Ovary (tissue), 9 donors: ENCODE data around the gene OTOS. TPM values are rescaled to one million over a fixed set of nuclear protein-coding genes. Genes with fewer than 3 reads are reported as not detected.

Source experiments
- DNase-seq, 5 donors: peaks; one replicate each; pipeline ENCODE4 v3.0.0-alpha.2; 2019 to 2020
- H3K27ac ChIP-seq, 2 donors: fragments of 200-600 bp; one replicate each; pipeline versions ENCODE4 v1.5.1 to v1.8.0; 2019 to 2022
- H3K27me3 ChIP-seq: fragments of 200-600 bp; one replicate; pipeline ENCODE4 v1.8.0; 2022
- H3K36me3 ChIP-seq: fragments of 200-600 bp; sonication (generic); one replicate; pipeline ENCODE4 v1.5.1; 2019
- H3K4me1 ChIP-seq: one replicate; pipeline ENCODE4 v1.8.1; 2013; ENCODE audit warnings: mild to moderate bottlenecking, moderate library complexity; ENCODE audit not compliant: insufficient read depth
- H3K4me3 ChIP-seq: fragments of 200-600 bp; sonication (generic); one replicate; pipeline ENCODE4 v1.5.1; 2017
- H3K9me3 ChIP-seq, 2 donors: fragments of 200-600 bp in 1 of 2; sonication (generic) in 1 of 2; one replicate each; pipeline versions ENCODE4 v1.5.1 to v1.8.1; 2013 to 2019; ENCODE audit warnings: mild to moderate bottlenecking in 1 of 2, moderate library complexity in 1 of 2
- CTCF ChIP-seq, 3 donors: fragments of 450-650 bp in 2 of 3; fragments of 200-600 bp in 1 of 3; IDR thresholded peaks; one replicate each; pipeline versions ENCODE4 v1.5.1 to v1.8.0; 2016 to 2022; ENCODE audit warnings: antibody characterized with exemption in 3 of 3, mild to moderate bottlenecking in 1 of 3
- EP300 ChIP-seq: sonication (generic); formaldehyde crosslinking; IDR thresholded peaks from one replicate; pipeline ENCODE4 v1.6.1; 2017; ENCODE audit warnings: antibody characterized with exemption
- POLR2A ChIP-seq: fragments of 450-650 bp; IDR thresholded peaks from one replicate; pipeline ENCODE4 v1.6.1; 2017; ENCODE audit warnings: antibody characterized with exemption, mild to moderate bottlenecking, moderate library complexity
- WGBS, 3 donors: extraction: QIAGEN DNeasy Blood & Tissue Kit in 1 of 3; methylation state at CpG; one replicate each; pipeline versions ENCODE4 v1.1.5 to v1.1.7; 2013 to 2017; 5-methylcytosine and 5-hydroxymethylcytosine counted together
- intact Hi-C, 4 donors: fragments of 100-400 bp; cut with DNase I; formaldehyde crosslinking; loops; one replicate each; pipeline versions ENCODE4 v1.11.0 to v1.15.1; 2022 to 2023
- polyA plus RNA-seq, 2 donors: library from polyadenylated mRNA; stranded (reverse); fragments of 200-250 nt in 1 of 2; fragments of 350-450 nt in 1 of 2; fragmentation: Illumina TruSeq in 1 of 2; extraction: RNeasy Lipid Tissue Mini Kit (QIAGEN cat#74804) in 1 of 2; gene quantifications; one replicate each; pipeline ENCODE4 v1.2.3, GENCODE V29; 2013 to 2014
- total RNA-seq, 7 donors: library from RNA; depleted of rRNA in 2 of 7; stranded (reverse); fragments of >200 nt in 2 of 7; fragmentation: NEBNext Ultra II Directional in 3 of 7; extraction: Animal tissue kit (Norgen Biotek cat#: 25700) in 3 of 7; gene quantifications; one replicate each; pipeline versions ENCODE4 v1.1.0 to v1.2.4, GENCODE V29; 2016 to 2023
- donor health status: DM: no; HTN: no; CAD: no; lungs with moderate emphysema.
- donor health status: DM: no; HTN: no; CAD: no.
- donor health status: Bipolar disorder and iron deficiency.
- donor health status: DM: yes; HTN: yes; CAD: no.
- donor health status: DM: no; HTN: no; CAD: no.
- donor health status: DM: yes; HTN: yes; CAD: no.

Gene OTOS
- total and polyA plus RNA-seq, 9 donors = not detected

GRCh38 chr2:240144649-240145261, 4.3 kb upstream of the OTOS start:
- Histone ChIP-seq H3K27ac (no peak overlapping the region), H3K4me3 (no peak overlapping the region), H3K4me1 (peaks cover 2% of the 10 kb centered on the region), H3K9me3 (no peaks in the 10 kb centered on the region), H3K27me3 (no peaks in the 10 kb centered on the region), H3K36me3 (no peaks in the 10 kb centered on the region)
- 73 to 83% (median 77%) methylated on average over 20 of the region's 20 CpGs for WGBS, 3 donors
- intact Hi-C loops = loop anchor here (5.0 to 10.0 kb wide), 4 partner anchors 82 to 1787 kb away; partner anchors contain the start of gene OR6B3 (in 1 of the 4)
- TF ChIP-seq CTCF (IDR thresholded peaks at IDR 0.05) (no peak), EP300 (no peak), POLR2A (no peak)
- no peak for DNase-seq

GRCh38 chr2:240143801-240144648, 3.6 kb upstream of the OTOS start:
- no peaks in the 10 kb centered on the region for H3K36me3 ChIP-seq
- WGBS, 3 donors = 30 to 36% (median 33%) methylated on average over 31 to 36 of the region's 36 CpGs
- H3K27ac ChIP-seq = no peak overlapping the region
- H3K4me3 ChIP-seq = no peak overlapping the region
- intact Hi-C loops = loop anchor here (5.0 to 10.0 kb wide), 4 partner anchors 82 to 1787 kb away; partner anchors contain the start of gene OR6B3 (in 1 of the 4)
- TF ChIP-seq CTCF (IDR thresholded peaks at IDR 0.05) = peak; percentile 83 to 89 (median 86)
- no peak for TF ChIP-seq EP300
- H3K27me3 ChIP-seq = no peaks in the 10 kb centered on the region
- no peaks in the 10 kb centered on the region for H3K9me3 ChIP-seq
- DNase-seq = peak; percentile 53 to 82 (median 72)
- peaks cover 2% of the 10 kb centered on the region for H3K4me1 ChIP-seq

- peaks cover 2% of the 10 kb centered on the region for H3K4me1 ChIP-seq
- 59 to 64% (median 63%) methylated on average over 6 of the region's 6 CpGs for WGBS, 3 donors
- H3K27me3 ChIP-seq = no peaks in the 10 kb centered on the region
- no peak overlapping the region for H3K27ac ChIP-seq
- H3K4me3 ChIP-seq = no peak overlapping the region
- DNase-seq = no peak
- intact Hi-C loops = loop anchor here (5.0 to 10.0 kb wide), 4 partner anchors 81 to 1786 kb away; partner anchors contain the start of gene OR6B3 (in 1 of the 4)
- H3K9me3 ChIP-seq = no peaks in the 10 kb centered on the region
- no peaks in the 10 kb centered on the region for H3K36me3 ChIP-seq
- TF ChIP-seq CTCF (IDR thresholded peaks at IDR 0.05) = no peak
- TF ChIP-seq POLR2A = no peak
- TF ChIP-seq EP300 = no peak
Measured at GRCh38 chr2:240143276-240143675, 2.8 kb upstream of the OTOS start.

GRCh38 chr2:240142859-240143258, 2.4 kb upstream of the OTOS start:
- TF ChIP-seq EP300 (no peak), POLR2A (no peak), CTCF (IDR thresholded peaks at IDR 0.05) (no peak)
- H3K27ac ChIP-seq = no peak overlapping the region
- DNase-seq = peak in 1 of 5 donors; percentile 13
- H3K4me3 ChIP-seq = no peak overlapping the region
- H3K36me3 ChIP-seq = no peaks in the 10 kb centered on the region
- intact Hi-C loops = loop anchor here (5.0 to 10.0 kb wide), 4 partner anchors 81 to 1786 kb away; partner anchors contain the start of gene OR6B3 (in 1 of the 4)
- no peaks in the 10 kb centered on the region for H3K27me3 ChIP-seq
- peaks cover 2% of the 10 kb centered on the region for H3K4me1 ChIP-seq
- H3K9me3 ChIP-seq = no peaks in the 10 kb centered on the region
- 82 to 86% (median 85%) methylated on average over 4 to 5 of the region's 5 CpGs for WGBS, 3 donors
